GM20000 (cell line): ENCODE data around the gene FOXR1.
"Not testable (repeated sequence)": the region's sequence is repeated elsewhere in the genome, so short reads cannot be mapped to it uniquely, and the experiment has no call there.

Experiments used
- DNase-seq: peaks from one replicate; pipeline ENCODE4 v3.0.0; 2012; ENCODE audit warnings: low spot score
- CTCF ChIP-seq: IDR thresholded peaks from 2 replicates; pipeline ENCODE4 v1.5.1; 2012; ENCODE audit warnings: mild to moderate bottlenecking, control low read depth; ENCODE audit errors: extremely low read depth, missing control alignments

FOXR1 gene

DNA sequence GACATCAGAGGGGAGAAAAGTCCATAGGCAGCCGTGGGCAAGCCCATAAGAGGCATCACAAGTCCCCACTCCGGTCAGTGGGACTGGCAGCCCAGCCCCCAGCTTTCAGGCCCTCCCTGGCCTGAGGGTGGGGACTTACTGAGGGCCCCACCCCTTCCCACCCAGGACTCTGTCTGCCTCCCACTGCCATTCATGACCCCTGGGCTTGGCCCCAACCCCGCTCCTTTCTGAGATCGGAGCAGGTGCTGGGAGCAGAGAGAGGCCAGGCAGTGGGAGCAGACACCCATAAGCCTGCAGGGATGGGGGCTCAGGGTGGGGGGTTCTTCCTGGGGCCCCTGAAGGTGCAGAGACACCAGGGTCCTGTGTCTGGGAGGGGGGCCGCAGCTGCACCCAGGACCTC, 10.4 kb upstream of the FOXR1 start:
- TF ChIP-seq CTCF: no peak
- DNase-seq: no peak

DNA sequence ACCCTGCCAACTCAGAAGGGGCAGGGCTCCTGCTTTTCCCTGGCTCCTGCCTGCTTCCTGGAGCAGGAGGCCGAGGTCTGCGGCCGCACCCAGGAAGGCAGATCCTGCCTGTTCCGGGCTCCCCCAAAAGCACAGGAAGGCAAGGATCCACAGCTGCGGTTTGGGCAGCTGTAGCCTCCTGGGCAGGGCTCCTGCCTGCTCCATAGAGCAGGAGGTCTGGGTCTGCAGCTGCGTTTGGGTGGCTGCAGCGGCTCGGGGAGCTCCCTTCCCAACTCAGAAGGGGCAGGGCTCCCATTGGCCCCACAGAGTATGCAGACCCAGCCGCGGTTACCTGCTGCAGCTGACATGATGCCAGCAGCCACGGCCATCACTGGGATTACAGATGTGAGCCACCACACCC, 10.0 kb upstream of the FOXR1 start:
- no peak for DNase-seq
- TF ChIP-seq CTCF: no peak

DNA sequence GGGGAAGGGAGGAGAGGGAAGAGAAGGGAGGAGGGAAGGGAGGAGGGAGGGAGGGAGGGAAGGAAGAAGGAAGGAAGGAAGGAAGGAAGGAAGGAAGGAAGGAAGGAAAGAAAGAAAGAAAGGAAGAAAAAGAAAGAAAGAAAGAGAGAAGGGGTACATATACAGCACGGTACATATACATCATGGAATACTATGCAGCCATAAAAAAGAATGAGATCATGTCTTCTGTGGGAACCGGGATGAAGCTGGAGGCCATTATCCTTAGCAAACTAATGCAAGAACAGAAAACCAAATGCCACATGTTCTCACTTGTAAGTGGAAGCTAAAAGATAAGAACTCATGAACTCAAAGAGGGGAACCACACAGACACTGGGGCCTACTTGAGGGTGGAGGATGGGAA, 2.1 kb upstream of the FOXR1 start:
- DNase-seq: not testable (repeated sequence)

DNA sequence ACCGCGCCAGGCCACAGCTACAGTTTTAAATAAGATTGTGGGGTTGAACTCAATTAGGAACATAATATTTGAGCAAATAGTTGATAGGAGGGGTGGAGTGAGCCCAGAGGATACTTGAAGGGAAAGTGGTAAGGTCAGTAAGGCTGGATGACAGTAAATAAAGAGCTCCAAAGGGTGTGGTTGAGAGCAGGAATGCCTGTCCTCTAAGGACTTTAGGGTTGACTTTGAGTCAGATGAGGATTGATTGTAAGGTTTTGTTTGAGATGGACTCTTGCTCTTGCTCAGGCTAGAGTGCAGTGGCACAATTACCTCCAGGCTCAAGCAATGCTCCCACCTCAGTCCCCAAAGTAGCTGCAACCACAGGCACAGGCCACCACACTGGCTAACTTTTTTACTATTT, 2.4 kb downstream of the FOXR1 start:
- TF ChIP-seq CTCF: no peak
- DNase-seq: peak; percentile 19

DNA sequence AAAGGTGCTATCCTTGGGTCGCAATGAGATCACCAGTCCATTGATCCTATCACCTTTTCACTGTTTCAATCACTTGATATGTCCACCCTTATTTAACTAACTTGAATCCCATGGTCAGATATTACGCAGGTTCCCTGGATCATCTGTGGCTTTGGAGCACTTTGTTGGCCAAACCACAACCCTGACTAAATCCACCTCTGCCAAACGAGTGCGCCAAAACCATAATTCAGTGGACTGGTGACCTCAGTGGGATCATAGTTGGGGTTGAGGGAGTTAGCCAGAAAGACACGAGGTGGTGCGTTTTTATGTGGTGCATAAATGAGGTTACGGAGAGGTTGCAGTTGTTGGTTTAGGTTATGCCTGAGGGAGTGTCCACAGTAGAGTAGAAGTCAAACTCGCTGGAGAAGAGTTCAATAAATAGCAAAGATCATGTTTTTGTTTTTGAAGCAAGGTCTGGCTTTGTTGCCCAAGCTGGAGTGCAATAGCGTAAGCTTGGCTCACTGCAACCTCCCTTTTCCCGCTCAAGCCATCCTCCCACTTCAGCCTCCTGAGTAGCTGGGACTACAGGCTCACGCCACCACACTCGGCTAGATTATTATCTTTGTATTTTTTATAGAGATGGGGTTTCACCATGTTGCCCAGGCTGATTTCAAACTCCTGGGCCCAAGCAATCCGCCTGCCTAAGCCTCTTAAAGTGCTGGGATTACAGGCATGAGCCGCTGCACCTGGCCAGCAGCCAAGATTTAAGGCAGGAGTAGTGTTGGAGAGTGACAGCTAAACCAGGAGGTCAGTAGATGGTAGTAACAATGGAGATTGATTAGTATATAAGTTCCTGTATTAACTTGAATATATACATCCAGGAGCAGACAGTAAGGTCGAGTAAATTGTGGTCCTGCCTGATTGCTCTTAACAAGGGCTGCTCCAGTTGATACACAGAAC, 4.5 kb downstream of the FOXR1 start:
- TF ChIP-seq CTCF: no peak
- DNase-seq: no peak

- TF ChIP-seq CTCF: no peak
- DNase-seq: peak; percentile 15
Measured at GRCh38 chr11:118979434-118979833, 7.9 kb downstream of the FOXR1 start.

- peak; percentile 20 for DNase-seq
Measured at GRCh38 chr11:118980191-118980881, 8.8 kb downstream of the FOXR1 start.

GRCh38 chr11:118984337-118984736, 12.8 kb downstream of the FOXR1 start:
- not testable (repeated sequence) for DNase-seq

More at GRCh38 chr11:118980191-118980881, 8.8 kb downstream of the FOXR1 start:
- no peak for TF ChIP-seq CTCF
